Smooth muscle cell (in vitro differentiated cells): ENCODE measurements around the gene RCAN3. TPM values are rescaled to one million over a fixed set of nuclear protein-coding genes. Genes with fewer than 3 reads are reported as not detected.
"Not testable (repeated sequence)": the region's sequence is repeated elsewhere in the genome, so short reads cannot be mapped to it uniquely, and the experiment has no call there.

Source experiments
- DNase-seq: peaks from one replicate; lab custom pipeline; 2025; ENCODE audit not compliant: unreplicated experiment; lab: John Stamatoyannopoulos, UW
- H2AFZ ChIP-seq: fragments of 200-600 bp; sonication (generic); 2 replicates; pipeline ENCODE4 v1.6.0; 2016; ENCODE audit warnings: antibody characterized with exemption, low read depth, mild to moderate bottlenecking
- H3F3A ChIP-seq: fragments of 200-600 bp; sonication (generic); 2 replicates; pipeline ENCODE4 v1.6.0; 2017; ENCODE audit warnings: antibody characterized with exemption, low read depth
- H3K27ac ChIP-seq: fragments of 200-600 bp; sonication (generic); 2 replicates; pipeline ENCODE4 v1.5.1; 2016; ENCODE audit warnings: low read depth, mild to moderate bottlenecking
- H3K27me3 ChIP-seq: fragments of 200-600 bp; sonication (generic); 2 replicates; pipeline ENCODE4 v1.6.1; 2016; ENCODE audit warnings: low read depth, mild to moderate bottlenecking
- H3K36me3 ChIP-seq: fragments of 200-600 bp; sonication (generic); 2 replicates; pipeline ENCODE4 v1.5.1; 2016; ENCODE audit warnings: low read depth
- H3K4me1 ChIP-seq: fragments of 200-600 bp; sonication (generic); 2 replicates; pipeline ENCODE4 v1.5.1; 2016; ENCODE audit warnings: low read depth
- H3K4me2 ChIP-seq: fragments of 200-600 bp; sonication (generic); 2 replicates; pipeline ENCODE4 v1.6.0; 2016; ENCODE audit warnings: mild to moderate bottlenecking
- H3K4me3 ChIP-seq: fragments of 200-600 bp; sonication (generic); 2 replicates; pipeline ENCODE4 v1.5.1; 2016; ENCODE audit warnings: mild to moderate bottlenecking
- H3K79me2 ChIP-seq: fragments of 200-600 bp; sonication (generic); 2 replicates; pipeline ENCODE4 v1.6.0; 2016; ENCODE audit warnings: low read depth, mild to moderate bottlenecking
- H3K9ac ChIP-seq: fragments of 200-600 bp; sonication (generic); 2 replicates; pipeline ENCODE4 v1.6.0; 2016; ENCODE audit warnings: low read depth
- H3K9me3 ChIP-seq: fragments of 200-600 bp; sonication (generic); replicated peaks from 2 replicates; pipeline ENCODE4 v1.5.1; 2016; ENCODE audit warnings: low read depth
- H4K20me1 ChIP-seq: fragments of 200-600 bp; sonication (generic); 2 replicates; pipeline ENCODE4 v1.6.0; 2016; ENCODE audit warnings: low read depth
- WGBS: methylation state at CpG from one replicate; pipeline ENCODE4 v1.1.7; 2016; ENCODE audit warnings: low lambda C conversion rate; 5-methylcytosine and 5-hydroxymethylcytosine counted together
- polyA plus RNA-seq: library from polyadenylated mRNA; unstranded; fragments of >200 nt; fragmentation: Nextera tagmentation; extraction: Ambion mirVana; gene quantifications from 2 replicates; pipeline ENCODE4 v1.2.1, GENCODE V29; 2016
- total RNA-seq: library from RNA; depleted of rRNA; stranded (reverse); fragments of >200 nt; gene quantifications from 2 replicates; pipeline ENCODE4 v1.2.3, GENCODE V29; 2014
- TF ChIP-seq, protein P1 (sequence below): fragments of 200-600 bp; sonication (generic); IDR thresholded peaks from 2 replicates; pipeline ENCODE4 v1.5.1; 2017; ENCODE audit warnings: borderline replicate concordance, mild to moderate bottlenecking, antibody characterized with exemption; ENCODE audit not compliant: insufficient read depth, poor library complexity, severe bottlenecking

The RCAN3 gene
- total and polyA plus RNA-seq, 2 experiments from 2014 or later, result 4.5 to 20.0 TPM

DNA sequence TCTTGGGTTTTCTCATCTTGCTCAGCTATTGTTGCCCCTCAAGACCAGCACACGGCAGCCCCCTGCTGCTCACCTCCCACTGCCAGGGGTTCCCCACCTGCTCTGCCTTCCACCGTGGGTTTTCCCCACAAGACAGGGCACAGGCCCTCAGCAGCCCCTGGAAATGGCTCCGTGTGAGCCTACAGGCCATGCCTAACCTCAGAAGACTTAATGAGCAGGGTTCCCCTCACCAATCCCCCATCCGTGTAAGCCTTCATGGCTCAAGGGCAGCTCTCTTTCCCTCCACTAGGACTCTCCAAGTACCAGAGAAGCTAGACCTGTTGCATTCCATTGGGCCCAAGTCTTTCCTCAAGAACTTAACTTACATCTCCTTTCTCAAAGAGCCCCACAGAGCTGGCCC lies 18.4 kb upstream of the RCAN3 start:
- no peaks in the 10 kb centered on the region for H3K4me1 ChIP-seq
- no peak overlapping the region for H3K4me3 ChIP-seq
- 77% methylated on average over 4 of the region's 4 CpGs for WGBS
- DNase-seq, result no peak
- no peaks in the 10 kb centered on the region for H4K20me1 ChIP-seq
- no peaks in the 10 kb centered on the region for H3K79me2 ChIP-seq
- no peak overlapping the region for H2AFZ ChIP-seq
- no peaks in the 10 kb centered on the region for H3K36me3 ChIP-seq
- no peak overlapping the region for H3K9ac ChIP-seq
- no peaks in the 10 kb centered on the region for H3K27me3 ChIP-seq
- no peaks in the 10 kb centered on the region for H3K9me3 ChIP-seq
- no peak overlapping the region for H3K4me2 ChIP-seq
- no peak overlapping the region for H3K27ac ChIP-seq
- TF ChIP-seq, protein P1, sequence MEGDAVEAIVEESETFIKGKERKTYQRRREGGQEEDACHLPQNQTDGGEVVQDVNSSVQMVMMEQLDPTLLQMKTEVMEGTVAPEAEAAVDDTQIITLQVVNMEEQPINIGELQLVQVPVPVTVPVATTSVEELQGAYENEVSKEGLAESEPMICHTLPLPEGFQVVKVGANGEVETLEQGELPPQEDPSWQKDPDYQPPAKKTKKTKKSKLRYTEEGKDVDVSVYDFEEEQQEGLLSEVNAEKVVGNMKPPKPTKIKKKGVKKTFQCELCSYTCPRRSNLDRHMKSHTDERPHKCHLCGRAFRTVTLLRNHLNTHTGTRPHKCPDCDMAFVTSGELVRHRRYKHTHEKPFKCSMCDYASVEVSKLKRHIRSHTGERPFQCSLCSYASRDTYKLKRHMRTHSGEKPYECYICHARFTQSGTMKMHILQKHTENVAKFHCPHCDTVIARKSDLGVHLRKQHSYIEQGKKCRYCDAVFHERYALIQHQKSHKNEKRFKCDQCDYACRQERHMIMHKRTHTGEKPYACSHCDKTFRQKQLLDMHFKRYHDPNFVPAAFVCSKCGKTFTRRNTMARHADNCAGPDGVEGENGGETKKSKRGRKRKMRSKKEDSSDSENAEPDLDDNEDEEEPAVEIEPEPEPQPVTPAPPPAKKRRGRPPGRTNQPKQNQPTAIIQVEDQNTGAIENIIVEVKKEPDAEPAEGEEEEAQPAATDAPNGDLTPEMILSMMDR, result no peak
- no peaks in the 10 kb centered on the region for H3F3A ChIP-seq

DNA sequence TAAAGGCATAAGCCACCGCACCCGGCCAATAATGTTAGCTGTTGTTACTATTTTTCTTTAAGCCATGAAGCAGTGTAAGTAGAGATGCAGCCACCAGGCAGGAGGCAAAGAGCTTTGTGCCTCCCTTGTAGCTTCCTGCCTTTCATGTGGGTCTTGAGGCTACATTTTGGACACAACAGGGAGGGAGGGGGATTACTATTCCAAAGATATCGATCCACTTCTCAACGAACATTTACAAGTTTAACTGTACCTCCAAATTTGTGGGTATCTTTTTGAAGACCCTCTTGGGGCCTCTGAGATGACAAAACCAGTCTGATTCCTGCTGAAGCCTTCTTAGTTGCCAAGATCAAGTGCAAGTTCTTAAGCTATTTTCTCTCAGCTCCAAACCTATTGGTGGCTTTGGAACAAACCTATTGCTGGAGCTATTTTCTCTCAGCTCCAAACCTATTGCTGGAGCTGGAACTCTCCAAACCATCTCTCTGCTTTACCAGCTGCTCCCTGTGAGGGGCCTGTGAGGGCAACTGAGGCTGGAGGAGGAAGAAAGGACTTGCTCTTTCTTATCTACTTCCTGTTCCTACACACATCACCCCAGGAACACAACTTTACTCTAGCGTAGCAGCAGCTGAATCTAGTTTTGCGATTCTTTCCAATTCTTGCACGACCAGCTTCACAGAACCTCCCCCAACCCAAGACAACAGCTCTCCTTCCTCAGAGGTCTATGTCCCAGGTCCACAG lies 16.1 kb upstream of the RCAN3 start:
- H3K79me2 ChIP-seq, result no peaks in the 10 kb centered on the region
- DNase-seq, result no peak
- H3K4me1 ChIP-seq, result no peaks in the 10 kb centered on the region
- H2AFZ ChIP-seq, result no peak overlapping the region
- H3K9ac ChIP-seq, result no peak overlapping the region
- H3K27ac ChIP-seq, result no peak overlapping the region
- H4K20me1 ChIP-seq, result no peaks in the 10 kb centered on the region
- H3K36me3 ChIP-seq, result no peaks in the 10 kb centered on the region
- H3K9me3 ChIP-seq, result no peaks in the 10 kb centered on the region
- H3F3A ChIP-seq, result no peaks in the 10 kb centered on the region
- TF ChIP-seq, protein P1, result no peak
- no peaks in the 10 kb centered on the region for H3K27me3 ChIP-seq
- 83% methylated on average over 7 of the region's 7 CpGs for WGBS
- H3K4me3 ChIP-seq, result no peak overlapping the region
- H3K4me2 ChIP-seq, result no peak overlapping the region

DNA sequence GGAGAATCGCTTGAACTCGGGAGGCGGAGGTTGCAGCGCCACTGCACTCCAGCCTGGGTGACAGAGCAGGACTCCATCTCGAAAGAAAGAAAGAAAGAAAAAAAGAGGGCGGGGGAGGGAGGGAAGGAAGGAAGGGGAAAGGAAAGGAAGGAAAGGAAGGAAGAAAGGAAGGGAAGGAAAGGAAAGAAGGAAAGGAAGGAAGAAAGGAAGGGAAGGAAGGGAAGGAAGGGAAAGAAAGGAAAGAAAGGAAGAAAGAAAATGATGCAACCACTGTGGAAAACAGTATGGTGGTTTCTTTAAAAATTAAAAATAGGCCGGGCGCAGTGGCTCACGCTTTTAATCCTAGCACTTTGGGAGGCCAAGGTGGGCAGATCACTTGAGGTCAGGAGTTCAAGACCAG lies 15.2 kb upstream of the RCAN3 start:
- no peaks in the 10 kb centered on the region for H4K20me1 ChIP-seq
- 91% methylated on average over 7 of the region's 9 CpGs for WGBS

DNA sequence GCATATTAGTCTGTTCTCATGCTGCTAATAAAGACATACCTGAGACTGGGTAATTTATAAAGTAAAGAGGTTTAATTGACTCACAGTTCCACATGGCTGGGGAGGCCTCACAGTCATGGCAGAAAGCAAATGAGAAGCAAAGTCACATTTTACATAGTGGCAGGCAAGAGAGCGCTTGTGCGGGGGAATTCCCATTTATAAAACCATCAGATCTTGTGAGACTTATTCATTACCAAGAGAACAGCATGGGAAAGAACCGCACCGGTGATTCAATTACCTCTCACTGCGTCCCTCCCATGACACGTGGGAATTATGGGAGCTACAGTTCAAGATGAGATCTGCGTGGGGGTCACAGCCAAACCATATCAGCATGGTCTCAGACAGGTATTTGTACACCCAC lies 14.5 kb upstream of the RCAN3 start:
- 90% methylated on average over 7 of the region's 7 CpGs for WGBS
- H3K9ac ChIP-seq, DNase-seq, H3K27me3 ChIP-seq, H3K79me2 ChIP-seq, H3K9me3 ChIP-seq, H3K4me2 ChIP-seq, H3F3A ChIP-seq, H3K27ac ChIP-seq, H3K4me3 ChIP-seq, H2AFZ ChIP-seq, H3K36me3 ChIP-seq, H4K20me1 ChIP-seq, H3K4me1 ChIP-seq: not testable (repeated sequence)

More for the DNA sequence above, 15.2 kb upstream of the RCAN3 start:
- no peak overlapping the region for H2AFZ ChIP-seq
- TF ChIP-seq, protein P1, result no peak
- no peaks in the 10 kb centered on the region for H3K9me3 ChIP-seq
- H3K27ac ChIP-seq, result no peak overlapping the region
- H3K79me2 ChIP-seq, result no peaks in the 10 kb centered on the region
- H3K4me1 ChIP-seq, result no peaks in the 10 kb centered on the region
- no peak overlapping the region for H3K9ac ChIP-seq
- H3K27me3 ChIP-seq, result no peaks in the 10 kb centered on the region
- H3F3A ChIP-seq, result no peaks in the 10 kb centered on the region
- H3K4me3 ChIP-seq, result no peak overlapping the region
- no peak overlapping the region for H3K4me2 ChIP-seq
- no peak for DNase-seq
- no peaks in the 10 kb centered on the region for H3K36me3 ChIP-seq
